GM21723 (cell line): ENCODE data around the gene GRID2.

ENCODE experiments used
- ATAC-seq: cut with Tn5 transposase; IDR thresholded peaks from one replicate; pipeline ENCODE4 v1.9.1; 2021; ENCODE audit warnings: mild to moderate bottlenecking, moderate library complexity; ENCODE audit not compliant: unreplicated experiment

The GRID2 gene

GRCh38 chr4:93179044-93179443 lies 875.3 kb downstream of the GRID2 start:
- no peak for ATAC-seq

- ATAC-seq, result no peak
These were observed 879.0 kb downstream of the GRID2 start for GRCh38 chr4:93182722-93183121.

DNA sequence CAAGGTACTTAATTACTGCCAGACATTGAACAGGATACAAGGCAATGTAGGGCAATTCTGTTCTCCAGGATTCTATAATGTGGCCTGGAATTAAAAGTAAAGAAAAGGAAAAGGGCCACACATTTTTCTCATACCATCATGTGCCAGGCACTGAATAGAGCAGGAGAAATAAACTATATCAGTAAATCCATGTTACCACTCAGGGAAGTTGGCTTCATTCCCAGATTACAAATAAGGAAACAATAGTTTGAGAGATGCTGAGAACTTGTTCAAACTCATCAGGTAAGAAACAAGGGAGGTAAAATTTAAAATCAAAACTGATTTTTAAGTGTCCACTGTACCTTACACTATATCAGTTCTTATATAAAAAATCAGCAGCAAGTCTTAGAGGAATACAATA lies 879.8 kb downstream of the GRID2 start:
- no peak for ATAC-seq

- ATAC-seq, result no peak
These were observed 880.3 kb downstream of the GRID2 start for GRCh38 chr4:93184053-93184452.

DNA sequence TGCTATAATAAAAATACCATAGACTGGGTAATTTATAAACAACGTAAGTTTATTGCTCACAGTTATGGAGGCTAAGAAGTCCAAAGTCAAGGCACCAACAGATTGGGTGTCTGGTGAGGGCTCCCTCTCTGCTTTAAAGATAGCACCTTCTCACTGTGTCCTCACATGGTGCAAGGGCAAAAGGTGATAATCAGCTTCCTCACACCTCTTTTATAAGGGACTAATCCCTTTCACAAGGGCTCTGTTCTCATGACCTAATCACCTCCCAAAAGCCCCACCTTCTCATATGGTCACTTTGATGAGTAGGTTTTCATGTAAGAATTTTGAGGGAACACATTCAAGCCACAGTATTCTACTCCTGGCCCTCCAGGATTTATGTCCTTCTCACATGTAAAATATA lies 883.1 kb downstream of the GRID2 start:
- ATAC-seq, result no peak

GRCh38 chr4:93187466-93187865 lies 883.7 kb downstream of the GRID2 start:
- no peak for ATAC-seq

DNA sequence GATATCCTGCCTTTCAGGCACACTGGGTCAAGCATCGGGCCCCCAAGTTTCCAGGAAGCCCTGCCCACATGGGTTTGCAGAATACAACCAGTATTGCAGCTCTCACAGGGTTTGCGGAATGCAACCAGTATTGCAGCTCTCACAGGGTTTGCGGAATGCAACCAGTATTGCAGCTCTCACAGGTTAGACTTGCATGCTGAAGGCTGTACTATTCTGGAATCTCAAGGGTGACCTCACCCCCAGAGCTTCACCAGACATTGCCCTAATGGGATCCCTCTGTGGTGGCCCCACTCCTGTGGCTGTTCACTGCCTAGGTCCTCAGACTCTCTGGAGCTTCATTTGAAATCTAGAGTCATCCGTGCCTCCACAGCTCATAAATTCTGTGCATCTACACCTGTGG lies 884.1 kb downstream of the GRID2 start:
- ATAC-seq, result no peak

GRCh38 chr4:93199492-93199891 lies 895.7 kb downstream of the GRID2 start:
- ATAC-seq, result no peak

DNA sequence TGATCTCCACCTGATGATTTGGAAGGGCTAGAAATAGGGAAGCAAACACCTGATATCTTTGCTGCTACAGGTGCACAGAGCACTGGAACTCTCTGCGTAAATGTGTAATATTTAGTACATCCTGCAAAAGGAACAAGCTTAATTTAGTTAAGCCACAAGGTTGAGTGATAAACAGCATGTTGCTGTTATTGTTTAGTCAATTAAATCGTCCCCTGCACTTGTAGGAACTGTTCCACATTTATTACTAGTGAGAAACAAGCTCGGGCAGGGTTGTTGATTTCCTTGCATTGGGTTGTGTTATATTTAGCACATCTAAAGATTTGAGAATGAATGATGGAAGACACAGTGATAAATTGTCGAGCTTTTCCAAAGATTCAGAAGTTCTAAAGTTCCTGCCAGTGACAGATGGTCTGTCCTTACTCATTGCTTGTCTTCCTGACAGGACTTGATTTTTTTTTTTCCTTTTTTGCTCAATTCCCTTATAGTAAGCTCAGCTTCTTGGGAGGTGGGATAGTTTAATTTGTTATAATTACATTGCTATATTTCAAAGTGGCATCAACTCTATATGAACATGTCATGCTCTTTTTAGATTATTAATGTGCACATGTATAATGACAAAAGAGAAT lies 897.8 kb downstream of the GRID2 start:
- ATAC-seq, result no peak

DNA sequence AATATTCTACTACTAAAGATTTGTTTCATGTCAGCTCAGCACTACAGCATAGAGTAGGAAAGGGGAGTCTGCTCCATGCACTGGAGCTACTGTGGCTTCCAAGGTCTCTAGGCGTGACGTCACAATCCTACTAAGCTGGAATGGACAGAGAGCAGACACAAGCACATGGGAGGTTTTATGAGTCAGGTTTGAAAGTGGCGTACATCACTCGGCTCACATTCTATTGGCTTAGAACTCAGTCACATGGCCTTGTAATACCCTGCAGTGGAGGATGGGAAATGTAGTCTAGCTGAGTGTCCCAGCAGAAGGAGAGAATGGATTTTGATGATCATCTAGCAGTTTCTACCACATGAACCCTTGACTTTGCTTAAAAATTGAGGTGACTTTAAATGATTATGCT lies 899.9 kb downstream of the GRID2 start:
- ATAC-seq, result no peak

DNA sequence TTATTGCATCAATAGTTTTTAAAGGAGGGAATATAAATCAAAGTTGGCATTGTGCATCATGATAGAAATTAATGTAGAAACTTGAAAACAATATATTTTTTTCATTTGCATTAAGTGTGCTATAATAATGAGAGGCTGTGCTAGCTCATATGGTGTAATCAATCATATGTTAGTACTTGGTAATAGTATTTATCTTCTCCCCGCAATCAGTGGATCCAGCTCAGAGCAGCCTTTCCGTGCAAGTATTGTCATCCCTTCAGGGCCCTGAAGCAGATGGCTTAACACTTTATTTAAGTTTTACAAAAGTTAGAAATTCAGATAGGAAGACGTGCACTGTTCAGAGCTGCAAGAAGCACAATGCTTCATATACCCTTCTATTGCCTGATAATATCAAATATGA lies 908.5 kb downstream of the GRID2 start:
- no peak for ATAC-seq

- no peak for ATAC-seq
These were observed 912.9 kb downstream of the GRID2 start for GRCh38 chr4:93216646-93217045.

- no peak for ATAC-seq
These were observed 913.7 kb downstream of the GRID2 start for GRCh38 chr4:93217431-93217830.

GRCh38 chr4:93221771-93222170 lies 918.0 kb downstream of the GRID2 start:
- ATAC-seq, result no peak

- no peak for ATAC-seq
These were observed 924.3 kb downstream of the GRID2 start for GRCh38 chr4:93228021-93228420.

GRCh38 chr4:93232883-93233282 lies 929.1 kb downstream of the GRID2 start:
- ATAC-seq, result no peak

- no peak for ATAC-seq
These were observed 933.8 kb downstream of the GRID2 start for GRCh38 chr4:93237521-93237920.

DNA sequence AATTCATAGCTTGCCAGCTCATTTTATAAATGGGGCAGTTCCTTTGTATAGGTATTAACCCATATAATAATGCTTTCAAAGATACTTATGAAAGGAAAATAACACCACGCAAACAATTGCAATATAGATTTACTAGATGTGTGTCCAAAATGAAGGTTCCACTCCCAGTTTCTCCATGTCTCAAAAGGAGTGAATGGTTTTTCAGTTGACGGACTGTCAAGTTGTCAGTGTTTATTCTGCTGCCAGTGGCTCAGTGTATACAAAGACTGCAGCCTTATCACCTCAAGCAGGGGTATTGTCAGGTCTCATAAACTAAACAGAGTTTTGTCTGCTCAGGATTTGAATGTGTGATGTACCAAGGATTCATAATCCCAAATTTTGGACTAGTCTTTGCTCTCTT lies 939.5 kb downstream of the GRID2 start:
- ATAC-seq, result no peak

DNA sequence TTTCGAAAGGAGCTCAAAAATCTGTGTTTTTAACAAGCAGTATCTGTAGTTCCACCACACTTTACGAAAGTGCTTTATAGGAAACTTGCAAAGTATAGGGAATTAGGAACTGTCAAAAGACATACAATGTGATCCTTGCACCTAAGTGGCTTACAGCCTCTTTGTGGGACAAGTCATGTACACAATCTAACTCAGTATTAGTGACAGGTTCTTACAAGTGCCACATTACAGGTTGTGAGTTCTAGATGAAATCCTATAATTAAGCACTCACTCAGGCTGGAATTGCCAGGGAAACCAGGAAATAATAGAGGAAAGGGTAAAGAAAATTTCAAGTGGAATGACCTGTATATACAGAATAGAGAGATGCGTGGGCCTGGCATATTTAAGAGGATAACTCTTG lies 957.4 kb downstream of the GRID2 start:
- ATAC-seq, result no peak

DNA sequence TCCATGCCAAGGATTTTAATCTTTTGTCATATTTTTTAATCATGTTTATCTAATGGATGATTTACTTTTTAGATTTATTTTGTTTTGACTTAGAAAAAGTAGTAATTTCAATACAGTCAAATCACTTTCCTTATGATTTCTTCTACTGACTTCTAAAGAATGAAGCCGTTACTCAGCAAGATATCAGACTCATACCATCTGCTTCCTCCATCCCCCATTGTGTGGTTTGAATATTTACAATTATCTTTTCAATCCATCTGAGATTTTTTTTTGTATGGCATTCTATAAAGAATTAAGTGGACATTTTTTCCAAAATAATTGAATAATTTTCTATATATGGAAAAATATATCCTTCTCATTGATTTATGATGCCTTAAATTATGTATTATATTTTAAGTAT lies 959.4 kb downstream of the GRID2 start:
- ATAC-seq, result no peak

- no peak for ATAC-seq
These were observed 964.0 kb downstream of the GRID2 start for GRCh38 chr4:93267747-93268146.

DNA sequence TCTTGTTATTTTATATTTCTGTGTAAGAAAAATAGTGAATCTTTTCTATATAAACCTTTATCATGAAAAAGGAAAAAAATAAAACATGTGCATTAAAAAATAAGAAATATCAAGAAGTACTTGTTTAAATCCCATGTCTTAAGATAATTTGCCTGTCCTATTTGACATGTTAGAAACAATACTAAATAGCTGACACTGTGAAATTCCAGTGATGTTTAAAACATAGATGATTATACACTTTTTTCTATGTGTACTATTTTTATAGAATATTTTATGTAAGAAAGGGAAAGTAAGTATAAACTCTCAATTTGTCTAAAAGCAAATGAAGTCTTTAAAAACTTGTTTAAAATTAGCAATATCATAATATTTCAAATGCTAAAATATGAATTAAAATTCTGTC lies 981.6 kb downstream of the GRID2 start:
- ATAC-seq, result no peak

- no peak for ATAC-seq
These were observed 985.5 kb downstream of the GRID2 start for GRCh38 chr4:93289241-93289640.

DNA sequence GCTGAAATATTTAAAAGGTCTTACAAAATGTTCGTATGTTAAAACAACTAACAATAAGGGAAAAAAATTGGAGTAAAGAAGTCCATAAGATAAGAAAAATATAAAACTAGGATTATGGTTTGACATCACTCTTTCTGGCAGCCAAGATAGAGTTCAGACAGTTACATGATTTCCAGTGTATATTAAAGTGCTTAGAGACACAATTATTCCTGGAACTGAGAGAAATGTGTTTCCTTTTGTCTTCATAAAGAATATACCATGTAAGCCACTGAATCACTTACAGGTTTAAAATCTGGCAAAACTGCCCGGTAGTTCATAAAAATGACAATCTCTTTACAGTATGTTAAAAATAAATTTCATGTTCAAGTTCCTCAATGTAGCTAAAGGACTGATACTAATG lies 986.1 kb downstream of the GRID2 start:
- ATAC-seq, result no peak
